Upper lobe of right lung (tissue), 1 donor: Measurements from ENCODE around the gene NDUFS4. TPM values are rescaled to one million over a fixed set of nuclear protein-coding genes. Genes with fewer than 3 reads are reported as not detected.
A peak's percentile ranks its signal among the peaks of the same experiment; 100 is the strongest.
"Not testable (repeated sequence)": the region's sequence is repeated elsewhere in the genome, so short reads cannot be mapped to it uniquely, and the experiment has no call there.

Source experiments
- ATAC-seq: fragments of 200-7000 bp; cut with Tn5 transposase; one replicate; pipeline ENCODE4 v1.9.1; 2020; ENCODE audit warnings: mild to moderate bottlenecking, moderate library complexity
- DNase-seq: peaks from one replicate; pipeline ENCODE4 v3.0.0-alpha.2; 2020
- H3K27ac ChIP-seq: fragments of 200-600 bp; one replicate; pipeline ENCODE4 v1.8.0; 2022
- H3K27me3 ChIP-seq: fragments of 200-600 bp; one replicate; pipeline ENCODE4 v1.8.0; 2022; ENCODE audit warnings: mild to moderate bottlenecking
- H3K36me3 ChIP-seq: fragments of 200-600 bp; one replicate; pipeline ENCODE4 v1.8.0; 2022
- H3K4me1 ChIP-seq: fragments of 200-600 bp; one replicate; pipeline ENCODE4 v1.8.0; 2022
- H3K4me3 ChIP-seq: fragments of 200-600 bp; one replicate; pipeline ENCODE4 v1.8.0; 2022; ENCODE audit warnings: mild to moderate bottlenecking
- H3K9me3 ChIP-seq: fragments of 200-600 bp; one replicate; pipeline ENCODE4 v1.8.0; 2022
- CTCF ChIP-seq: fragments of 200-600 bp; IDR thresholded peaks from one replicate; pipeline ENCODE4 v1.8.0; 2022; ENCODE audit warnings: antibody characterized with exemption
- intact Hi-C: fragments of 100-400 bp; cut with DNase I; formaldehyde crosslinking; loops from one replicate; pipeline ENCODE4 v1.11.0; 2022
- long read RNA-seq: library from polyadenylated mRNA; unstranded; transcript quantifications from one replicate; pipeline ENCODE4 v2.0.0, GENCODE V29; 2021
- total RNA-seq: library from RNA; stranded (reverse); fragmentation: NEBNext Ultra II Directional; extraction: Animal tissue kit (Norgen Biotek cat#: 25700); gene quantifications from one replicate; pipeline ENCODE4 v1.2.1, GENCODE V29; 2021
- donor health status: DM: no; HTN: yes; CAD: no; lungs with severe emphysema.

The NDUFS4 gene
- 54.1 TPM for total RNA-seq
- long read RNA-seq, transcript NDUFS4-201 (5 exons, 675 nt): major isoform, 12 of 14 reads
- long read RNA-seq, partial matches to known transcripts: 0 of 14 reads
- long read RNA-seq, other reads (novel, unspliced or antisense): 1 of 14 reads

DNA sequence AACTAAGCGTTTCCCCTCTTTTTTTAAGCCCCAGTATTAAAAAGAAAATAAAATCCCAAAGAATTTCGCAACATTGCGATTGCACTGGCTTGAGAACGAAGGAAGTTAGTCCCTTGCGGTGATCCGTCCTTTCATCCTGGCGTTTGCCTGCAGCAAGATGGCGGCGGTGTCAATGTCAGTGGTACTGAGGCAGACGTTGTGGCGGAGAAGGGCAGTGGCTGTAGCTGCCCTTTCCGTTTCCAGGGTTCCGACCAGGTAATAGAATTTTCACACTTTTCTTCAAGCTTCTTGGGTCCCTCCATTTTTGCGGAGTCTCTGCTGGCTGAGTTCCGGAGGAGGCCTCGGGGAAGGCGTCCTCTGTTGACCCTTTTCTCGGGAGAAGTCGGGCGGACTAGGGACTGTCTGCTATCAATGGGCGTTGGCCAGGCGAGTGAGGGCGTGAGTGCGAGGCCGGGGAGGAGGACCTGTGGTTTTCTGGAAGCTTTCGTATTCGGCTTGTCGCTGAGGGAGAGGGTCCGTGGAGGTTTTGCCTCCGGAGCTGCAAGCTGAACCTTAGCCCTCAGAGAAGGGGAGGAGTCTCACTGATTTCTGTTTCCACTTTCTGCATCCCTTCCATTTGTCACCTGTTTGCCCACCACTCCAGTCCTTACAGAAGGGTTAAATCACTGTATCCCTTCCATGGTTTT, at the start of gene NDUFS4:
NDUFS4 (plus strand) TSS at position 134 of the 686 bp plus-strand sequence; CDS start at position 158, 24 bp downstream.
- no peaks in the 10 kb centered on the region for H3K9me3 ChIP-seq
- intact Hi-C loops: no loop called here
- DNase-seq (peak; percentile 85), ATAC-seq (peak; percentile 98)
- peaks cover 5% of the 10 kb centered on the region for H3K27me3 ChIP-seq
- H3K36me3 ChIP-seq: no peaks in the 10 kb centered on the region
- no peak for TF ChIP-seq CTCF
- peaks cover 17% of the 10 kb centered on the region for H3K4me1 ChIP-seq
- peak within 1 kb of the TSS; percentile 85 for H3K27ac ChIP-seq
- peak within 1 kb of the TSS; percentile 71 for H3K4me3 ChIP-seq

DNA sequence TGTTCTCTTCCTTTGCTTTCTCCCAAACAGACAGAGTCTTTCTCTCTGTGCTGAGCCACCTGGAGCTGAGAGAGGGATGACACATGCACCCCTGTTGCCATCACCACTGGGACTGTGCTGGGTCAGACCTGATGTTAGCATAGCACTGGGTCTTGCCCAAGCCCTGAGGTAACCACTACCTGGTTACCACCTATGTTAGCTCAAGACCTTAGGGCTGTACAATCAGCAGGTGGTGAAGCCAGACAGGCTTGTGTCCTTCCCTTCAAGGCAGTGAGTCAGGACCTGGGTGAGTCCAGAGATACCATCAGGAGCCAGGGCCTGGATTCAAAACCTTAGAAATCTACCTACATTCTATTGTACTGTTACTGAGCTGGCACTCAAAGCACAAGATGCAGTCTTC, 47.9 kb upstream of the NDUFS4 start:
- ATAC-seq (no peak), DNase-seq (no peak)
- H3K27me3 ChIP-seq: no peaks in the 10 kb centered on the region
- no peak for TF ChIP-seq CTCF
- H3K36me3 ChIP-seq: no peaks in the 10 kb centered on the region
- no peaks in the 10 kb centered on the region for H3K4me1 ChIP-seq
- intact Hi-C loops: no loop called here
- H3K4me3 ChIP-seq: no peak overlapping the region
- no peak overlapping the region for H3K27ac ChIP-seq
- H3K9me3 ChIP-seq: no peaks in the 10 kb centered on the region

- Histone ChIP-seq H3K36me3 (no peaks in the 10 kb centered on the region), H3K4me1 (no peaks in the 10 kb centered on the region), H3K27ac (no peak overlapping the region), H3K27me3 (no peaks in the 10 kb centered on the region), H3K9me3 (no peaks in the 10 kb centered on the region), H3K4me3 (no peak overlapping the region)
- intact Hi-C loops: no loop called here
- no peak for ATAC-seq
- TF ChIP-seq CTCF: no peak
- DNase-seq: no peak
These were observed 44.5 kb upstream of the NDUFS4 start for GRCh38 chr5:53515988-53516387.

- no peak for ATAC-seq
- H3K36me3 ChIP-seq: no peaks in the 10 kb centered on the region
- H3K4me1 ChIP-seq: no peaks in the 10 kb centered on the region
- no peak for DNase-seq
- intact Hi-C loops: no loop called here
- H3K9me3 ChIP-seq: no peaks in the 10 kb centered on the region
- TF ChIP-seq CTCF: no peak
- no peak overlapping the region for H3K27ac ChIP-seq
- no peak overlapping the region for H3K4me3 ChIP-seq
- H3K27me3 ChIP-seq: no peaks in the 10 kb centered on the region
These were observed 39.6 kb upstream of the NDUFS4 start for GRCh38 chr5:53520813-53521212.

- no peak for DNase-seq
- TF ChIP-seq CTCF: no peak
- H3K36me3 ChIP-seq: no peaks in the 10 kb centered on the region
- H3K4me3 ChIP-seq: no peak overlapping the region
- no peaks in the 10 kb centered on the region for H3K4me1 ChIP-seq
- no peaks in the 10 kb centered on the region for H3K27me3 ChIP-seq
- no peak for ATAC-seq
- intact Hi-C loops: no loop called here
- H3K9me3 ChIP-seq: no peaks in the 10 kb centered on the region
- H3K27ac ChIP-seq: no peak overlapping the region
These were observed 22.7 kb upstream of the NDUFS4 start for GRCh38 chr5:53537711-53538110.

DNA sequence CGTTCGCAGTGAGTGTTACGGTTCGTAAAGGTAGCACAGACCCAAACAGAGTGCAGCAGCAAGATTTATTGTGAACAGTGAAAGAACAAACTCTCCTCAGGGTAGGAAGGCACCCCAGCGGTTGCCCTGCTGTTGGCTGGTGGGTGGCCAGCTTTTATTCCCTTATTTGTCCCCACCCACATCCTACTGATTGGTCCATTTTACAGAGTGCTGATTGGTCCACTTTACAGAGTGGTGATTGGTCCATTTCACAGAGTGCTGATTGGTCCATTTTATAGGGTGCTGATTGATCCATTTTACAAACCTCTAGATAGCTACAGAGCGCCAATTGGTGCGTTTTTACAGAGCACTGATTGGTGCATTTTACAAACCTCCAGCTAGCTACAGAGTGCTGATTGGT, 19.7 kb upstream of the NDUFS4 start:
- H3K36me3 ChIP-seq, H3K4me3 ChIP-seq, H3K27ac ChIP-seq, intact Hi-C loops, DNase-seq, H3K4me1 ChIP-seq, H3K27me3 ChIP-seq, H3K9me3 ChIP-seq, ATAC-seq: not testable (repeated sequence)
